Measurements from ENCODE around the gene CCDC50. TPM values are rescaled to one million over a fixed set of nuclear protein-coding genes. Genes with fewer than 3 reads are reported as not detected.

Gene CCDC50, protein sequence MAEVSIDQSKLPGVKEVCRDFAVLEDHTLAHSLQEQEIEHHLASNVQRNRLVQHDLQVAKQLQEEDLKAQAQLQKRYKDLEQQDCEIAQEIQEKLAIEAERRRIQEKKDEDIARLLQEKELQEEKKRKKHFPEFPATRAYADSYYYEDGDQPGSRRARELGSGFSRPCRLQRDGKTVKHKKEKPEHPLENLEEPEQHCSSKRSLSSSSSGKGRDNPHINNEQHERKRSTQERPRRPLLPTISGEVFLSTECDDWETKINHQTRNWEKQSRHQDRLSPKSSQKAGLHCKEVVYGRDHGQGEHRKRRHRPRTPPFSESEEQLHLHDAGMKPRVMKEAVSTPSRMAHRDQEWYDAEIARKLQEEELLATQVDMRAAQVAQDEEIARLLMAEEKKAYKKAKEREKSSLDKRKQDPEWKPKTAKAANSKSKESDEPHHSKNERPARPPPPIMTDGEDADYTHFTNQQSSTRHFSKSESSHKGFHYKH
- 267 and 372 TPM in 2 replicates for total RNA-seq

- peak; percentile 87 for DNase-seq
These were observed at the start of gene CCDC50 for GRCh38 chr3:191328962-191329653. Gene CCDC50, plus strand, starts transcription at chr3:191329394. Its CDS starts 281 bp downstream, at chr3:191329675.

DNA sequence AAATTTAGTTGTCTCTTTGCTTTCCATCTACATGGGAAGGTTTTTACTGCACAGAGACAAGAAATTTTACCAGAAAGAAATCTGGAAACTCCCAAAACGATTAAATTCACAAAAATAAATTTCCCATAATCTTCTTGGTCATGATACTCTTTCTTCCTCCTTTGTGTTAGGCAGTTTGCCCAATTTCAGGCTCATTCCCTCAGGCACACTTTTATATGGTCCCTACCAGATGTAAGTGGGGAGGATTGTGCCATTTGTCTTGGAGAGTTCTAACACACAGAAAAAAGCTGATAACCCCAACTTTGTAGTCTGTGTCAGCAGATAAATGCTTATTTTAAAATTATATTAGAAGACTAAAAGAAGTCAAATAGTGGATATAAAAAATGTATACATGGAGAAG is 49.1 kb upstream of the CCDC50 start:
- no peak for DNase-seq

DNA sequence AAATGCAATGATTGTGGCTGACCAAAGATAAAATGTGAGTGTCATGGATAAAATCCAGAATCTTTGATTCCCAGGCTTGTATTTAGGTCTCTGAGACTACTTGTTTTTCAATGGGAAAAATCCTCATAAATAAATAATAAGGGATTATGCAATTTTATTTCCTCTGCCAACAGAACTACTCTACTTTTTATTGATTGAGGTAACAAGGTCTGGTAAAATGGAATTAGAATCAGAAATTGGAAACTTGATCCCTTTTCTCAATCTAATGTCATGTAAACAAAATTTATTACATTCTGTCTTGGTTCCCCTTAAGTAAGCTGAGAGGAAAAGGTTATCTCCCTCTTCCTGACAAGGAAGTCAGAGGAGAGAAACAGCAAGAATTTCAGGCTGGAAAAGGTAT is 48.3 kb upstream of the CCDC50 start:
- no peak for DNase-seq

DNA sequence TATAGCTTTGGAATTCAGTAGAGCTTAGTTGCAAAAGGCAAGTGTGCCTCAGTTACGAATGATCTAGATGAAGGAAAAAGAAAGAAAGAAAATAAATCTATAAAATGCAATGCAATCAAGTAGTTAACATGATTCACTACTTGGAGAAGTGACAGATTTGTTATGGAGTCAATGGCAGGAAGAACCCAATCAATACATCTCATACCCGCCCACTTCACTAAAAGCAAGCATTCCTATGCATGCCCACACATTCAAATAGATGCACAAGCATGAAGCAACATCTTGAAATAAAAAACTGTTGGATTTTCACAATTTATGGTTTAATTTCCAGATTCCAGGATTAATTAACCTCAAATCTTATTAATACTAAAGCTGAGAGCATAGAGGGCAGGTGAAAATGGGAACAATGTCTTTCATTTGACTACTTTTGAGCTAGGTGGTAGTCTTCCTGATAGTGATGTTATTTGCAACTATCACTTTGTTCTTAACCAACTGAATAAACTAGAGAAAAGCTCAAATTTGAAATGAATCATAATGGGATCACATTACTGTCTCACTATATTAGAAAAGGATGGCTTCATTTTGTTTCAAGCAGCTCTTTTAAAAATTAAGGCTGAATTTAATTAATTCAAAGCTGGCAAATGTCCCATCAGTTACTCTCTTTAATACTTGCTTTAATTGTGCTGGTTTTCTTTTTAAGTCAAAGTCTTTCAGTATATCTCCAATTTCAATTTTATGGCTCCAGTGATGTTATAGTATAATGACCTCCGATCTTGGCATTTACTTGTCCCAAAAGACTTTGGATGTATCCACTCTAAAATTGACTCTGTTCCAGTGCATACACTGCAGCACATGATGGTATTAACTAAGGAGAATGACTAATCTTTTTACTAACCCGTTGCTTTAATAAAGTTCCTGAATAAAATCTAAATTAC is 46.7 kb upstream of the CCDC50 start:
- DNase-seq, result no peak

DNA sequence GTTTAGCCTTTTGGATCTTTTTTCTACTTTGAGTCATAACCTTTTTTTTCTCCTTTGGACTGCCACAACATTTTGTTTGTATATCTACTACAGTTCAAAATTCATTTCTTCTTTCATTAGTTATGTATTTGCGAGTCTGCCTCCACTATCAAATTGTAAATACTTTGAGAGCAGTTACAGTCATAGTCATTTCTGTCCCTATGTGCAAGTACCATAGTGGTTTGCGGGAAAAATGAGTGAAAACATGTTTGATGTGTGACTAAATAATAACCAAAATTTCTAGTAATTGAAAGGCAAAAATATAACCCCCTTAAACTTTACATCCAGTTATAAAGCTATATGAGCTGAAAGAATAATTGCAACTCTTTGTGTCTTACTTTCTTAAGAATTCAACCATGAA is 45.8 kb upstream of the CCDC50 start:
- DNase-seq, result no peak

DNA sequence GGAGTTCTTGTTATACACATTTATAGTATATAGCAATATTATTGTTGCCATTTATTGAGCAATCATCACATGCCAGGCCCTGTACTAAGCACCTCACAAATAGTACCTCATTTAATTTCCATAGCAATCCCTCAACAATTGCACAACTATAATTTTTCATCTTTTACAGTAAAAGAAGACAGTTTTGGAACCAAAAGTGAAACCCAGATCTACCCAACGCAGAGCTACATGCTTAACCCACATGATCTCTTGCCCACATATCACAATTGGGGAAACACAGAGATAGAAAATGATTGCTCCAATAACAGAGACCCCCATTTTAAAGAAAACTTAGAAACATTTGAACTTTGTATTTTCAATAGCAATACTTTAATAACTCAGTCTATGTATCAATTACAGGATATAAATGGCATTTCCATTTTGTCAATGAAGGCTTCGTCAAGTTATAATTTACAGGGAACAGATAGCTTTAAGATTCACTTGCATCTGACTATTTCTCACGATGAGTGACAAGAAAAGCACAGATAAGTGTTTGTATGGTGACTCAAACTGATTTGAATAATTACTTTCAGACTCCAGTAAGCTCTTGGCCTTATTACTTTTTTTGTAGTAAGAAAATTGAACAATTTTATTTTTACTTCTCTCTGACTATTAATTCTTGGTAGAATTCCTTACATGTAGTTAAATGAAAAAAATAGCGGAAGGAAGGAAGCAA is 38.7 kb upstream of the CCDC50 start:
- peak; percentile 5 for DNase-seq

- no peak for DNase-seq
These were observed 36.8 kb upstream of the CCDC50 start for GRCh38 chr3:191292243-191293015.

DNA sequence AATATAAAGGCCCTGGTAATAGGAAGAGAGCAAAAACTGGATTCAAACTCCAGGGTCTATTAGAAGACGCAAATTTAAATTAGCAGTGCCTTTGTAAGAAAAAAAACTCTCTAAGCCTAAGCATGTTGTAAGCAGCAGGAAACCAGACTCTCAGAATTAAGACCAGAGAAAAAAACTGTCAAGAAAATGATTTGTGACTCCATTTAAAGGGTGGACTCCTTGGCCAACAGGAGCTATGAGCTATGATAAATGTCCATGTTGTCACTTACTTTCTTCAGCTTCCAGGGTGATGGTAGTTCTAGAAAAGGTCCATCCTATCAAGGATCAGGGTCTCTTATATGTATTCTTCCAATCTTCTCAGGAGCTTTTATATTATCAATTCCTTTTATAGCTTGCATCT is 34.9 kb upstream of the CCDC50 start:
- no peak for DNase-seq

DNA sequence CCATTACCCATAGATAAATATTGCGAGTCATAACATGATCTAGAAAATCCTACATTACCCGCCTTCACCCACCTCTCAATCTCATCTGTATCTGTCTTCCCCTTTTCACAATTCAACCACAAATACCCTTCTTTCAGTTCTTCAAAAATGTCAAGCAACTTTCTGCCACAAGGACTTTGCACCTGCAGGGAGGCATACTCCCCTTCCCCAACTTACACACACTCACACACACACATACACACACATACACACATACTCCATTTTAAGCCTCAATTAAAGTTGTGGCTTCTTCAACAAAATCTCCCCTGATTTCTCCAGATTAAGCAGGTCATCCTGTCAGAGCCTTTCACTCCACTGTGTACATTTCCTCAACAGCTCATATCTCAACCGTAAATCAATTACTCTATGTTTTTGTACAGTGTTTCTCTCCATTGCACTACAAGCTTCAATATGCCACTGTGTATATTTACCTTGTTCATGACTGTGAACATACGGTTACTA is 33.1 kb upstream of the CCDC50 start:
- DNase-seq, result no peak

- DNase-seq, result no peak
These were observed 30.3 kb upstream of the CCDC50 start for GRCh38 chr3:191298846-191299245.

GRCh38 chr3:191300422-191300821 is 28.8 kb upstream of the CCDC50 start:
- DNase-seq, result no peak

GRCh38 chr3:191301017-191301416 is 28.2 kb upstream of the CCDC50 start:
- no peak for DNase-seq

DNA sequence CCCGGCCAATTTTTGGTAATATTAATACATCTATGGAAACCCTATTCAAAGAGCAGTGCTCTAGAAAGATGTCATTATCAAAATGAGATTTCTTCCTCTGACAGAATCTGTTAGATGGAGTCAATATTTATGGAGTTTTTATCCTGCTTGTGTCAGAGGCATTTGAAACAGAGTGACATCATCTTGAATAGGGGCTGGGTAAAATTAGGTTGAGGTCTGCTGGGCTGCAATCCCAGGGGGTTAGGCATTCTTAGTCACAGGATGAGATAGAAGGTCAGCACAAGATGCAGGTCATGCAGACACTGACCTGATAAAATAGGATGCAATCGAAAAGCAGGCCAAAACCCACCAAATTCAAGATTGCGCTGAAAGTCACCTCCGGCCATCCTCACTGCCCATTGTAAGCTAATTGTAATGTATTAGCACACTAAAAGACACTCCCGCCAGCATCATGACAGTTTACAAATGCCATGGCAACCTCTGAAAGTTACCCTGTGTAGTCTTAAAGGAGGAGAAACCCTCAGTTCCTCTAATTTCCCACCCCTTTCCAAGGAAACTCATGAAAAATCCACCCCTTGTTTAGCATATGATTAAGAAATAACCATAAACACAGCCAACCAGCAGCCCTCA is 27.3 kb upstream of the CCDC50 start:
- no peak for DNase-seq

DNA sequence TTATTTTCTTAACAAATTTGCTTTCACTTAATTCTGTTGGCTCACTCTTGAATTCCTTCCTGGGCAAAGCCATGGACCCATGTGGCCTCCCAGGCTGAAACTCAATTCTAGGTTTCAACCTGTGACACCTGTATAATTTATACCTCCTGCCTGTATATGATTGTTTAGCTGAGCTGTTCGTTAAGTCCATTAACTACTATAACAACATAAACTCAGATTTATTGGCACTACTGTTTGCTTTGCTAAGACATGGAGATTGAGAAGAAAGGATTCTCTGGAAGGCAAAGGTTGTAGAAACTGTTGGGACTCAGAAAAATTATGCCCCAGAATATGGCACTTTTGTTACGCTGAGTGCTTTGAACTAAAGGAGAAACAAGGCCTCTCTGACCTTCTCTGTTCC is 26.7 kb upstream of the CCDC50 start:
- no peak for DNase-seq

GRCh38 chr3:191303596-191303995 is 25.6 kb upstream of the CCDC50 start:
- DNase-seq, result no peak

DNA sequence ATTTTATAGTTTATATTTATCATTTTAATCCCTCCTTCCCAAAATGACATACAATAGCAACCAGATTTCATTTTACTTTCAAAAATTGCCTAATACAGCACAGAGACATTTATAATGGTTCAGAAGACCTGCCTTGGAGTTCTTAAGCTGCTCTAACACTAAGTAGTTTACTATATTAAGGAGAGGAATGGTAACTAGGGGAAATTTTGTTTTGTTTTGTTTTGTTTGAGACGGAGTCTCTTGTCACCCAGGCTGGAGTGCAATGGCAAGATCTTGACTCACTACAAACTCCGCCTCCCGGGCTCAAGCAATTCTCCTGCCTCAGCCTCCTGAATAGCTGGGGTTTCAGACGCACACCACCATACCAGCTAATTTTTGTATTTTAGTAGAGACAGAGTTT is 22.8 kb upstream of the CCDC50 start:
- DNase-seq, result no peak

DNA sequence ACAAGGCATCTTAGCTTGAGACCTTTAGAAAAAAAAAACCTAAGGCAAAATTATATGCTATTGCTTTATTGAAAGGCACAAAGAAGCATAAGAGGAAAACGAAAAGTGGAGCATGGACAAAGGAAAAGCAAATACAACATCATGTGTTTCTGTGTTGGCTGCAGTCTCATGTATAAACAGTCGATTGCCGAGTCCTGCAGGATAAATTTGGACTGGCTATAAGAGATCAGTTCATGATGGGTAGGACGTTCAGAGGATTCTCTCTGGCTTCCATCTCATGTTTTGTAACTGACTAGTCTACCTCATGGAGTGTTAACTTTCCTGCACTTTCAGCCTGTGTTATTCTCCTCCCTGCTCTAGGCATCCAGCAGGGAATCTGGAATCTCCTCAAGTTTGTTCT is 21.9 kb upstream of the CCDC50 start:
- no peak for DNase-seq

GRCh38 chr3:191313296-191313695 is 15.9 kb upstream of the CCDC50 start:
- DNase-seq, result no peak

- DNase-seq, result no peak
These were observed 15.0 kb upstream of the CCDC50 start for GRCh38 chr3:191314109-191314728.
